ENCODE data around the gene MED26.

- TF ChIP-seq CTCF (IDR thresholded peaks at IDR 0.05; ENCODE audit: borderline replicate concordance, extremely low read depth, low read length, poor library complexity, severe bottlenecking): no peak
- no peak for TF ChIP-seq EZH2 (IDR thresholded peaks at IDR 0.05; ENCODE audit: borderline replicate concordance, low read depth, low read length, severe bottlenecking)
Observed at GRCh38 chr19:16566702-16567101, 61.3 kb downstream of the MED26 start.
